ENCODE data around the gene C10orf105. TPM values are rescaled to one million over a fixed set of nuclear protein-coding genes. Genes with fewer than 3 reads are reported as not detected.

C10orf105 gene
- total RNA-seq, 2 experiments from 2014 or later = 0.25 to 0.36 TPM

DNA sequence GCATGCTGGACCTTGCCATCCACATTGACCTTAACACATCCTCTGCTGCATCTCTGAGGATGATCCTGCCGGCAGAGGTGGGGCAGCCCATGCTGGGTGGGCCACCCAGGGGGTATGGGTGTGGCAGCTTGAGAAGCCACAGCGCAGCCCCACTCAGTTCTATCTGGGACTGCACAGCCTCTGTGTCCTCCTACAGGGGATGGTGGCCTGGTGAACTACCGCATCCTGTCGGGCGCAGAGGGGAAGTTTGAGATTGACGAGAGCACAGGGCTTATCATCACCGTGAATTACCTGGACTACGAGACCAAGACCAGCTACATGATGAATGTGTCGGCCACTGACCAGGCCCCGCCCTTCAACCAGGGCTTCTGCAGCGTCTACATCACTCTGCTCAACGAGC lies 12.2 kb upstream of the C10orf105 start:
- Histone ChIP-seq H3K9me3 (ENCODE audit: control insufficient read depth in 1 of 2, insufficient read depth in 1 of 2, low read length in 2 of 2) (no peaks in the 10 kb centered on the region), H3K4me3 (ENCODE audit: low read length) (no peak overlapping the region), H3K4me1 (ENCODE audit: insufficient read depth, low read length) (peaks cover 100% of the 10 kb centered on the region), H3K27ac (ENCODE audit: low read depth in 1 of 2, low read length in 2 of 2) (no peak overlapping the region), H3K36me3 (ENCODE audit: insufficient read depth, low read length) (no peaks in the 10 kb centered on the region), H3K27me3 (ENCODE audit: control insufficient read depth in 1 of 2, insufficient read depth in 2 of 2, low read length in 2 of 2) (no peaks in the 10 kb centered on the region)
- ChIA-PET POLR2A (interaction anchor here (2.0 to 14.4 kb wide), 5 partner anchors 8 to 42 kb away, joined by 5 to 252 read pairs (median 10); partner anchors contain the start of gene VSIR), CTCF (interaction anchor here (1.0 to 5.0 kb wide), 2 partner anchors 24 to 41 kb away, joined by 4 to 20 read pairs; partner anchors contain the start of gene VSIR)
- TF ChIP-seq, protein P1, sequence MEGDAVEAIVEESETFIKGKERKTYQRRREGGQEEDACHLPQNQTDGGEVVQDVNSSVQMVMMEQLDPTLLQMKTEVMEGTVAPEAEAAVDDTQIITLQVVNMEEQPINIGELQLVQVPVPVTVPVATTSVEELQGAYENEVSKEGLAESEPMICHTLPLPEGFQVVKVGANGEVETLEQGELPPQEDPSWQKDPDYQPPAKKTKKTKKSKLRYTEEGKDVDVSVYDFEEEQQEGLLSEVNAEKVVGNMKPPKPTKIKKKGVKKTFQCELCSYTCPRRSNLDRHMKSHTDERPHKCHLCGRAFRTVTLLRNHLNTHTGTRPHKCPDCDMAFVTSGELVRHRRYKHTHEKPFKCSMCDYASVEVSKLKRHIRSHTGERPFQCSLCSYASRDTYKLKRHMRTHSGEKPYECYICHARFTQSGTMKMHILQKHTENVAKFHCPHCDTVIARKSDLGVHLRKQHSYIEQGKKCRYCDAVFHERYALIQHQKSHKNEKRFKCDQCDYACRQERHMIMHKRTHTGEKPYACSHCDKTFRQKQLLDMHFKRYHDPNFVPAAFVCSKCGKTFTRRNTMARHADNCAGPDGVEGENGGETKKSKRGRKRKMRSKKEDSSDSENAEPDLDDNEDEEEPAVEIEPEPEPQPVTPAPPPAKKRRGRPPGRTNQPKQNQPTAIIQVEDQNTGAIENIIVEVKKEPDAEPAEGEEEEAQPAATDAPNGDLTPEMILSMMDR (IDR thresholded peaks at IDR 0.05) = no peak
- intact Hi-C loops (cut with DNase I, micrococcal nuclease) = no loop called here
- ATAC-seq (ENCODE audit: poor library complexity) (no peak), DNase-seq (peak in 2 of 14 experiments; percentile 36 to 52)
- H3K4me3 Mint-ChIP-seq = peak overlapping the region; percentile 11
- H3K36me3 Mint-ChIP-seq (ENCODE audit: low read depth) = no peaks in the 10 kb centered on the region
- H3K4me1 Mint-ChIP-seq (ENCODE audit: low read depth) = peaks cover 91% of the 10 kb centered on the region
- H3K9me3 Mint-ChIP-seq = no peaks in the 10 kb centered on the region
- H3K27me3 Mint-ChIP-seq = no peaks in the 10 kb centered on the region
- H3K27ac Mint-ChIP-seq = peak overlapping the region; percentile 89

GRCh38 chr10:71729161-71729636 lies 9.6 kb upstream of the C10orf105 start:
- Histone ChIP-seq H3K4me3 (ENCODE audit: low read length) (no peak overlapping the region), H3K9me3 (ENCODE audit: control insufficient read depth in 1 of 2, insufficient read depth in 1 of 2, low read length in 2 of 2) (no peaks in the 10 kb centered on the region), H3K27ac (ENCODE audit: low read depth in 1 of 2, low read length in 2 of 2) (peak overlapping the region in 1 of 2 donors; percentile 88), H3K4me1 (ENCODE audit: insufficient read depth, low read length) (peaks cover 100% of the 10 kb centered on the region), H3K36me3 (ENCODE audit: insufficient read depth, low read length) (no peaks in the 10 kb centered on the region), H3K27me3 (ENCODE audit: control insufficient read depth in 1 of 2, insufficient read depth in 2 of 2, low read length in 2 of 2) (no peaks in the 10 kb centered on the region)
- TF ChIP-seq, protein P1 (IDR thresholded peaks at IDR 0.05) = no peak
- POLR2A ChIA-PET = interaction anchor here (1.5 to 14.4 kb wide), 8 partner anchors 11 to 44 kb away, joined by 4 to 252 read pairs (median 46); partner anchors contain the start of gene VSIR
- CTCF ChIA-PET = interaction anchor here (5.0 kb wide), 1 partner anchor 44 kb away, joined by 20 read pairs; the partner anchor contains the start of gene VSIR
- ATAC-seq (ENCODE audit: poor library complexity) (no peak), DNase-seq (peak in 1 of 14 experiments; percentile 51)
- Mint-ChIP-seq H3K27ac (peak overlapping the region; percentile 96), H3K9me3 (no peaks in the 10 kb centered on the region), H3K36me3 (ENCODE audit: low read depth) (no peaks in the 10 kb centered on the region), H3K4me1 (ENCODE audit: low read depth) (peaks cover 90% of the 10 kb centered on the region), H3K4me3 (peak overlapping the region; percentile 54), H3K27me3 (no peaks in the 10 kb centered on the region)
- intact Hi-C loops (cut with DNase I, micrococcal nuclease) = no loop called here

DNA sequence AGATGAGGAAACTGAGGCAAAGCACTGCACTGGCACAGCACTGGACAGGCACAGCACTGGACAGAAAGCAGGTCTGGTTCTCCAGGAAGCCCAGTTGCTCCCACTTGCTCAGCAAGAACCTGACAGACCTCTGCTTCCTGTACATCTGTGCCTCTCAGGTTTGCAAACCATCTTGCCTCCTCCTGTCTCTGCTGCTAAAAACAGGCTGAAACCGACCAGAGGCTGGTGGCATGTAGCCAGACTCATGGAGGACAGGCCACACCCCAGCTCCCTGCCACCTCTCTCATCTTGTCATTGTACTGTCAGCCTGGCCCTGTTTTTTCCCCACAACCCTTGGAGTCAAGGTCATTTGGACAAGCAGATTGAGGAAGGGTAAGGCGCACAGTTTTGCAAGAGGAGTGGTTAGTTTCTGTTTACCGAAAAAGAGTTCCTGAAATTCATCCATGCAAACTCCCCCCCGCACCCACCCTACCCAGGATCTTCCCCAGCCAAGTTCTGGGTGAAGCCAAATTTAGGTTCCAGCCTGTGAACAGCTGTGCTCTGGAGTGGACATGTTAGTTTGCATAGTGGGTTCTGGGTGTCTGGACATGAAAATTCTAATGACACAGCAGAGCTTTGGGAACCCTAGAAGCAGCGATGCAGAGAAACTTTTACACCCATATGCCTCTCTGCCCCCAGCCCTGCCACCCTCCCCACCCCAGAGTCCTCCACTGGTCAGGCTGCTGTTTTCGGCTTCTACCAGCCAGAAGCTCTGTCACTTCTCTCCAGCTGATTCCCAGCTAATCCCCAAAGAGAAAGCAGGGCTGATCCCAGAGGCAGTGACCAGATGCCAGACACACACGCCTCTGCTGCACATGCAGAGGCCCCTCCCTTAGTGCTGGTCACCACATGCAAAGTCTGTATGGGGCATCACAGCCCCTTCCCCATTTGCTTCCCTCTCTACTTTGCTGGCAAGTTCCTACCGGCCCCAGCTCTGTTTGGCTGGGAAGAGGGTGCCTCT lies 8.5 kb upstream of the C10orf105 start:
- peak overlapping the region; percentile 10 for H3K4me3 ChIP-seq (ENCODE audit: low read length)
- peak; percentile 56 to 91 (median 73) for DNase-seq
- CTCF ChIA-PET = interaction anchor here (1.5 to 3.5 kb wide), 4 partner anchors 21 to 45 kb away, joined by 4 to 25 read pairs (median 6); partner anchors contain the start of gene VSIR
- POLR2A ChIA-PET = interaction anchor here (1.0 to 14.4 kb wide), 14 partner anchors 10 to 45 kb away, joined by 4 to 252 read pairs (median 10); partner anchors contain the start of gene VSIR
- H3K36me3 ChIP-seq (ENCODE audit: insufficient read depth, low read length) = no peaks in the 10 kb centered on the region
- peak overlapping the region; percentile 96 for H3K27ac Mint-ChIP-seq
- peaks cover 79% of the 10 kb centered on the region for H3K4me1 Mint-ChIP-seq (ENCODE audit: low read depth)
- H3K9me3 Mint-ChIP-seq = no peaks in the 10 kb centered on the region
- H3K27me3 Mint-ChIP-seq = no peaks in the 10 kb centered on the region
- H3K4me3 Mint-ChIP-seq = peak overlapping the region; percentile 73
- H3K36me3 Mint-ChIP-seq (ENCODE audit: low read depth) = no peaks in the 10 kb centered on the region
- intact Hi-C loops (cut with DNase I, micrococcal nuclease) = loop anchor here in 1 of 2 experiments (1.0 kb wide), 2 partner anchors 20 to 45 kb away; partner anchors contain the start of gene VSIR
- peaks cover 100% of the 10 kb centered on the region for H3K4me1 ChIP-seq (ENCODE audit: insufficient read depth, low read length)
- TF ChIP-seq, protein P1 (IDR thresholded peaks at IDR 0.05) = no peak
- peak; percentile 65 for ATAC-seq (ENCODE audit: poor library complexity)
- peak overlapping the region; percentile 74 to 88 for H3K27ac ChIP-seq (ENCODE audit: low read depth in 1 of 2, low read length in 2 of 2)
- no peaks in the 10 kb centered on the region for H3K9me3 ChIP-seq (ENCODE audit: control insufficient read depth in 1 of 2, insufficient read depth in 1 of 2, low read length in 2 of 2)
- no peaks in the 10 kb centered on the region for H3K27me3 ChIP-seq (ENCODE audit: control insufficient read depth in 1 of 2, insufficient read depth in 2 of 2, low read length in 2 of 2)
